ENCODE results near the gene STK32A. TPM values are rescaled to one million over a fixed set of nuclear protein-coding genes. Genes with fewer than 3 reads are reported as not detected.

Gene STK32A
- total RNA-seq, 1 experiment from 2014 or later: 1.2 TPM

GRCh38 chr5:147375151-147375550, 140.3 kb downstream of the STK32A start:
- Histone ChIP-seq H3K9me2 (ENCODE audit: insufficient read depth) (no peaks in the 10 kb centered on the region), H3K4me1 (ENCODE audit: control insufficient read depth in 1 of 2, insufficient read depth in 2 of 2, low read length in 2 of 2) (no peaks in the 10 kb centered on the region), H3K27me3 (ENCODE audit: insufficient read depth, low read length) (no peaks in the 10 kb centered on the region), H4K20me1 (ENCODE audit: insufficient read depth) (no peaks in the 10 kb centered on the region), H3K9ac (ENCODE audit: low read length) (no peak overlapping the region), H3K36me3 (ENCODE audit: control insufficient read depth in 1 of 2, insufficient read depth in 2 of 2, low read length in 2 of 2) (no peaks in the 10 kb centered on the region), H3K27ac (ENCODE audit: low read depth, low read length) (no peak overlapping the region), H3K4me3 (replicated peaks in 1 of 2; ENCODE audit: low read depth in 1 of 2, low read length in 2 of 2) (no peak overlapping the region), H3K9me3 (ENCODE audit: control insufficient read depth in 1 of 2, insufficient read depth in 1 of 2, low read depth in 1 of 2, low read length in 2 of 2) (no peaks in the 10 kb centered on the region), H2AFZ (ENCODE audit: low read depth, low read length, poor library complexity, severe bottlenecking) (no peak overlapping the region), H3K4me2 (ENCODE audit: low read length) (no peak overlapping the region), H3K79me2 (ENCODE audit: insufficient read depth, low read length) (no peaks in the 10 kb centered on the region)
- DNase-seq (ENCODE audit: low read depth, low spot score) (no peak), ATAC-seq (no peak)
- ChIA-PET CTCF (no interaction called here), POLR2A (no interaction called here), RAD21 (ENCODE audit: low non-redundant PET in 1 of 2, low total read pairs in 2 of 2, uncharacterized antibody in 2 of 2, unreplicated experiment in 2 of 2) (no interaction called here)
- no TSS peak for BruUV-seq (replicated peaks)
- TF ChIP-seq CEBPB (IDR thresholded peaks at IDR 0.05; ENCODE audit: low read depth) (no peak), ZBTB33 (IDR thresholded peaks at IDR 0.05; ENCODE audit: extremely low read depth, insufficient replicate concordance, low read length) (no peak), YY1 (IDR thresholded peaks at IDR 0.05; ENCODE audit: extremely low read depth, insufficient replicate concordance, low read depth, low read length) (no peak), TCF7L2 (IDR thresholded peaks at IDR 0.05; ENCODE audit: borderline replicate concordance, extremely low read depth, insufficient read depth, insufficient read length) (no peak), SRF (IDR thresholded peaks at IDR 0.05; ENCODE audit: low read depth) (no peak), JUND (IDR thresholded peaks at IDR 0.05) (no peak), POLR2A (IDR thresholded peaks at IDR 0.05; ENCODE audit: borderline replicate concordance, extremely low read depth, insufficient read depth, insufficient read length) (no peak), CBX3 (IDR thresholded peaks at IDR 0.05; ENCODE audit: low read depth) (no peak), REST (IDR thresholded peaks at IDR 0.05; ENCODE audit: low read depth) (no peak), SP1 (IDR thresholded peaks at IDR 0.05; ENCODE audit: low read depth) (no peak), ELF1 (IDR thresholded peaks at IDR 0.05; ENCODE audit: borderline replicate concordance, low read depth) (no peak), CTCF (IDR thresholded peaks at IDR 0.05 in 2 of 3, conservative IDR thresholded peaks at IDR 0.05 in 1 of 3; ENCODE audit: borderline replicate concordance in 1 of 3, insufficient read depth in 1 of 3, low read depth in 2 of 3, low read length in 2 of 3) (no peak), FOSL1 (IDR thresholded peaks at IDR 0.05; ENCODE audit: low read depth) (no peak), RAD21 (IDR thresholded peaks at IDR 0.05; ENCODE audit: low read depth) (no peak), POLR2AphosphoS5 (IDR thresholded peaks at IDR 0.05; ENCODE audit: low read depth, low read length) (no peak), SIN3A (IDR thresholded peaks at IDR 0.05; ENCODE audit: low read depth) (no peak), EZH2 (IDR thresholded peaks at IDR 0.05) (no peak), ZFX (IDR thresholded peaks at IDR 0.05) (no peak)
- intact Hi-C loops (cut with micrococcal nuclease): no loop called here
